ENCODE results near the gene KIZ.

KIZ gene

DNA sequence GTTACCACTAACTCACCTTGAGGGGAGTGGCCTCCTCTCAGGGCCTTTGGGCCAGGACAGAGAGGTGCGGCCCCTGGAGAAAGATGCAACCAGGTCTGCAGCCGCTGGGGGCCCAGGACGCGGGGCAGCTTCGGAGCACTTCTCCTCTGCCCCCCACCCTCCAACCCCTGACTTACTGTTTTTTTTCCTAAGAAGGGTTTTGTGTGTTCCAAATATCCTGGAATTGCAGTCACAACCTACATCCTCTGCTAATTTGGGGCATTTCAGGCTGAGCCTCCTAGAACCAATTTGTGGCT is 21.5 kb upstream of the KIZ start:
- in situ Hi-C loops (cut with MboI; ENCODE audit: low pct_unique_long_range_greater_than_20kb, low sequenced_read_pairs): no loop called here
- no peak for DNase-seq

GRCh38 chr20:21104921-21105320 is 21.0 kb upstream of the KIZ start:
- no peak for DNase-seq
- in situ Hi-C loops (cut with MboI; ENCODE audit: low pct_unique_long_range_greater_than_20kb, low sequenced_read_pairs): no loop called here

DNA sequence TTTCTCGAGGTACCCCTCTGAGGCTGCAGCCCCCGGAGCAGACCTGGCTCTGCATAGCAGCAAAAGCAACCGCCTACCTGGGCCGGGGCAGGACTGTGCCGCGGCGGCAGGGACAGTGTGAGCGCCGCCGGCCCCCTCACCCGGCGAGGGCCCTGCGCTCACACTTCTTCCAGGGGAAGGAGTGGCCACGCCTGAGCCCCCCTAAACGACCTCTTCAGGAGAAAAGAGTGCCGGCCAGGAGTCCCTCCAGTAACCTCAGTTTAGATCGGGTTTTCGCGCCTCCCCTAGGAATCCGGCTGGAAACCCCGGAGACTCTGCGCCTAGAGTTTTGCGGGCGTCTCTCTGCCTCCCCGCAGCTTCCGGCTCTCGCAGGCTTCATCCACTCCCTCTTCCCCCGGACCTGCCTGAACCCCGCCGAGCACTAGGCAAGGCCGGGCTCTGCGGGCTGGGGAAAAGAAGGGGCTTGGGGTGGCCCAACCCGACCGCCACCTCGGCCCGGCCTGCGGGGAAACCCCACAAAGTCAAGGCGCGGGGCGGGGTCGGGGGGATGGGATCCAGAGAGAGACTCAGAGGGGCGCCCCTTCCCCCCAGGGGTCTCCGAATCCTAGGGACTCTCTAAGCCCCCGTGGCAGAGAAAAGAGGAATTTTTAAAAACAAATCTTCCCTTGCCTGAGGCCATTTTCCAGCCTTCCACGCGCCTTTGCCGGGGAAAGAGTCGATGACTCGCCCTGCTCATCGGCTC is 20.3 kb upstream of the KIZ start:
- in situ Hi-C loops (cut with MboI; ENCODE audit: low pct_unique_long_range_greater_than_20kb, low sequenced_read_pairs): no loop called here
- no peak for DNase-seq

DNA sequence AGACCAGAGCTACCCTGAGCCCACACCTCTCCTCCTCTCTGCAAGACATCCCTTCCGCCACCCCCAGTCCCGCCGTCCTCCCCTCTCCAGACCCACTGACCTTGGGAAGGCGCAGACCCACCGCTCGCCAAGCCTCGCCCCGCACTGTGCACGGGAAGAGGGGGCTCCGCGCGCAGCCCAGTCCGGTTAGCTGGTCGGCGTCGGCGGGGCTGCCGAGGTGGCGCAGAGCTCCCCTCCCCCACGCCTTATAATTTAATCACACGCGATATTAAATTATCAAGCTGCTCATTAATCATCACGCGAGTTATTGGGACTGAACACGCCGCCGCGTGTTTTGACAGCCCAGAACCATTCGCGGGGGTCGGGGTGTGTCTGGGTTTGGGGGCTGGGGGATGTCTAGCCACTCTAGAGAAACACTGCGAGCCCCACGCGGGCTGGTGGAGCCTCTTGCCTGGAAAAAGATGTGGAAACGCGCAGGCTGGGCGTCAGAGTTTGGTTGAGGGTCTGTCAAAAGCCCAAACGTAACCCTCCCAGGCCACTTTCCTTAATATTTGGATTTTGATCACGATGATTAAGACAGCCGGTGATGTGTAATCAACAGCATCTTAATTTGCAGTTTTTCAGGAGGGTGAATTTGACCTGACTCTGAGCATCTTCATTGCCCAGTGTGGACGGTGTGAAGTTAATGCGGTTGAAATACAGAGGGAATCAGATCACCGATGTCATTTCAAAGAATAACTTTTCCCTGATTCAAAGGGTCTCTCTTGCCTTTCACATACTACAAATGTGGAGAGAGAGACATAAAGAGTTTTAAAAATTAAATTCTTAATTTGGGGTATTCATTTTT is 19.5 kb upstream of the KIZ start, which contains the start of gene LINC00237:
TSS of gene LINC00237 (minus strand) at position 188 of the 847 bp plus-strand sequence.
- DNase-seq: no peak
- in situ Hi-C loops (cut with MboI; ENCODE audit: low pct_unique_long_range_greater_than_20kb, low sequenced_read_pairs): no loop called here

GRCh38 chr20:21109144-21109543 is 16.7 kb upstream of the KIZ start:
- in situ Hi-C loops (cut with MboI; ENCODE audit: low pct_unique_long_range_greater_than_20kb, low sequenced_read_pairs): no loop called here
- no peak for DNase-seq

DNA sequence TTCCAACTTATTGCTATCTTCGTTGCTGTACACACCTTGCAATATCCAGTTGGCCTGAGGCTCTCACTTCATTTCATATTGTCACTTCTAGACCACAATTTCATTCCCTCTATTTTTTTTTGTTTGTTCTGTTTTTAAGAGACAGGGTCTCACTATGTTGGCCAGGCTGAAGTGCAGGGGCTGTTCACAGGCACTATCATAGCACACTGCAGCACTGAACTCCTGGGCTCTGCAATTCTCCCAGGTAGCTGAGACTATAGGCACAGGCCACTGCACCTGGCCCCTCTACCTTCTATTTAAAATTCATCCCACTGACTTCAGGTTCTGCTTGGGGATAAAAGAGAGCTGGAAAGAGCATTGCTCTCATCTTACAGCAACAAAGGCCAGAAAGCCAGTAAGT is 15.1 kb upstream of the KIZ start:
- in situ Hi-C loops (cut with MboI; ENCODE audit: low pct_unique_long_range_greater_than_20kb, low sequenced_read_pairs): no loop called here
- DNase-seq: no peak

DNA sequence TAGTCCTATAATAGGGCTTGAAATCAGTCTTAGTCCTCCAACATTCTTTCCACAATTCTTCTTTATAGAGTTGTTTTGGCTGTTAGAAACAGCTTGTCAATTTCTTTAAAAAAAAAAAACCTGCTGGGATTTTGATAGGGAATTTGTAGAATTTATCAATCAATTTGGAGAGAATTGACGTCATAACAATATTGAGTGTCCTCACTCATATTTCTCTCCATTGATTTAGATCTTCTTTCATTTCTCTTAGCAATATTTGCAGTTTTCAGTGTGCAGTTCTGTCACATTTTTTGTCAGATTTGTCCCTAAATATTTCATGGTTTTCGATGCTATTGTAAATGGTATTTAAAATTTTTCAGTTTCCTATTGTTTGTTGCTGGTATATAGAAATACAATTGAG is 14.5 kb upstream of the KIZ start:
- DNase-seq: no peak
- in situ Hi-C loops (cut with MboI; ENCODE audit: low pct_unique_long_range_greater_than_20kb, low sequenced_read_pairs): no loop called here

GRCh38 chr20:21113697-21114096 is 12.2 kb upstream of the KIZ start:
- in situ Hi-C loops (cut with MboI; ENCODE audit: low pct_unique_long_range_greater_than_20kb, low sequenced_read_pairs): no loop called here
- DNase-seq: no peak

DNA sequence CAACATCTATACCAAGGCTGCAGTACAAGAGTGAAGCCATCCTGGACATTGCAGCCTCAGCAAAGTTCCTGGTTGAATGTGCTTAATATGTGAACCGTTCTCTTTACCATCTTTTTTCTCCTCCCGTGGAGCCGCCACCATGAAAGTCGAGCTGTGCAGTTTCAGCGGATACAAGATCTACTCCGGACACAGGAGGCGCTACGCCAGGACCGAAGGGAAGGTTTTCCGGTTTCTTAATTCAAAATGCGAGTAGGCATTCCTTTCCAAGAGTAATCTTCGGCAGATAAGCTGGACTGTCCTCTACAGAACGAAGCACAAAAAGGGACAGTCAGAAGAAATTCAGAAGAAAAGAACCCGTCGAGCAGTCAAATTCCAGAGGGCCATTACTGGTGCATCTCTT is 11.3 kb upstream of the KIZ start:
- DNase-seq: no peak
- in situ Hi-C loops (cut with MboI; ENCODE audit: low pct_unique_long_range_greater_than_20kb, low sequenced_read_pairs): no loop called here

DNA sequence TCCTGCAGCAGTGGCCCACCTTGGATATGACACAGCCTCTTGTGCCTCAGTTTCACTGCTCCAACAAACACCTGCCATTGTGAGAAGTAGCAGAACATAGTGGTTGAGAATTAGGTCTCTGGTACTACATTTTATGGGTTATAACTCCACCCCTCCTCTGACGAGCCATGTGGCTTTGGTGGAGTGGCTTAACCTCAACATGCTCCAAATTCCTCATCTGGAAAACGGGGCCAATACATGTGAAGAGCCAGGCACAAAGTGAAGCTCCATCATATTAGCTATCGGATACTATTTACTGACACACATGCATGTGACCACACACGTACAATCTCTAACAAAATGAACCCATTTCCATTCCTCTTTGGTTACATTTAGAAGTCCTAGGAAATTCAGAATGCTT is 8.4 kb upstream of the KIZ start:
- no peak for DNase-seq
- in situ Hi-C loops (cut with MboI; ENCODE audit: low pct_unique_long_range_greater_than_20kb, low sequenced_read_pairs): no loop called here

- in situ Hi-C loops (cut with MboI; ENCODE audit: low pct_unique_long_range_greater_than_20kb, low sequenced_read_pairs): no loop called here
- no peak for DNase-seq
Observed at GRCh38 chr20:21118138-21118537, 7.7 kb upstream of the KIZ start.

GRCh38 chr20:21118782-21119181 is 7.1 kb upstream of the KIZ start:
- in situ Hi-C loops (cut with MboI; ENCODE audit: low pct_unique_long_range_greater_than_20kb, low sequenced_read_pairs): no loop called here

DNA sequence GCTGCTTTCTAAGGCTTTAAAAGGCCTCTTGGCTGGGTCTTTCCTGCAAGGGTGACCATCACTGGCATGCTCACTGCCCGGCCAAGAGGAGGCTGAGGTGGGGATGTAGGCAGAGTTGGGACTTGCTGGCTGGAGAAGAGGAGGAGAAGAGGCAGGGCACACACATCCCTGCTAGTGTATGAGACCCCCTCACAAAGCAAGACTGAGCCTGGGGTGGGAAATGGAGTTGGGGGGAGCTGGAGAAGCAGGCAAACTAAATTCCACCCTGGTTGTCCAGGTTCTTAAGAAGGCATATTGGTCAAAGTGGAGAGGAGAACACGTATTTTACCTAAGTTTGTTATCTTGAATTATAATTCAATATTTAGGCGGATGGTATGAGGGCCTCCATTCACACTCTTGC is 1.7 kb upstream of the KIZ start:
- in situ Hi-C loops (cut with MboI; ENCODE audit: low pct_unique_long_range_greater_than_20kb, low sequenced_read_pairs): no loop called here
- no peak for DNase-seq

More at GRCh38 chr20:21118782-21119181, 7.1 kb upstream of the KIZ start:
- DNase-seq: no peak

GRCh38 chr20:21125072-21125848 is 622 bp upstream of the KIZ start:
- in situ Hi-C loops (cut with MboI; ENCODE audit: low pct_unique_long_range_greater_than_20kb, low sequenced_read_pairs): no loop called here
- no peak for DNase-seq

- DNase-seq: no peak
- in situ Hi-C loops (cut with MboI; ENCODE audit: low pct_unique_long_range_greater_than_20kb, low sequenced_read_pairs): no loop called here
Observed at GRCh38 chr20:21126581-21126870, 644 bp downstream of the KIZ start.

GRCh38 chr20:21127201-21127981 is 1.5 kb downstream of the KIZ start:
- in situ Hi-C loops (cut with MboI; ENCODE audit: low pct_unique_long_range_greater_than_20kb, low sequenced_read_pairs): no loop called here
- no peak for DNase-seq

GRCh38 chr20:21129861-21130260 is 4.0 kb downstream of the KIZ start:
- in situ Hi-C loops (cut with MboI; ENCODE audit: low pct_unique_long_range_greater_than_20kb, low sequenced_read_pairs): no loop called here
- no peak for DNase-seq

DNA sequence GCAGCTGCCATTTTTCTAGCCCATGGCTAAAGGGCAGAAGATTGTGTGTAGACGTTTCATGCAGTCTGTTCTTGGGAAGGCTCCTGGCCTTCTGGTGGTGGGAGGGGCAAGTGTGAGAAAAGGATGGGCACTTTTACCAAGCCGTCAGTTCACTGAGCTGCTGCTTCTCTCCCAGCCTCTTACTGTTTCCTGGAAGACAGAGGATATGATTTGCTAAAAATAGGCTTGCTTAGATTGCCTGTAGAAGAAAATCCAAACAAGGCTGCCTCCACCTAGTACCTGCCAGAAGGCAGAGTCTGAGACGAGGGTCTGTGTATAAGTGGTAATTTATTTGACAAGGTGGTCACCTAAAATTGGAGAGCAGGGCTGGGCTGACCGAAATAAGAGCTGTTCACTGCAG is 7.5 kb downstream of the KIZ start:
- no peak for DNase-seq
- in situ Hi-C loops (cut with MboI; ENCODE audit: low pct_unique_long_range_greater_than_20kb, low sequenced_read_pairs): no loop called here

DNA sequence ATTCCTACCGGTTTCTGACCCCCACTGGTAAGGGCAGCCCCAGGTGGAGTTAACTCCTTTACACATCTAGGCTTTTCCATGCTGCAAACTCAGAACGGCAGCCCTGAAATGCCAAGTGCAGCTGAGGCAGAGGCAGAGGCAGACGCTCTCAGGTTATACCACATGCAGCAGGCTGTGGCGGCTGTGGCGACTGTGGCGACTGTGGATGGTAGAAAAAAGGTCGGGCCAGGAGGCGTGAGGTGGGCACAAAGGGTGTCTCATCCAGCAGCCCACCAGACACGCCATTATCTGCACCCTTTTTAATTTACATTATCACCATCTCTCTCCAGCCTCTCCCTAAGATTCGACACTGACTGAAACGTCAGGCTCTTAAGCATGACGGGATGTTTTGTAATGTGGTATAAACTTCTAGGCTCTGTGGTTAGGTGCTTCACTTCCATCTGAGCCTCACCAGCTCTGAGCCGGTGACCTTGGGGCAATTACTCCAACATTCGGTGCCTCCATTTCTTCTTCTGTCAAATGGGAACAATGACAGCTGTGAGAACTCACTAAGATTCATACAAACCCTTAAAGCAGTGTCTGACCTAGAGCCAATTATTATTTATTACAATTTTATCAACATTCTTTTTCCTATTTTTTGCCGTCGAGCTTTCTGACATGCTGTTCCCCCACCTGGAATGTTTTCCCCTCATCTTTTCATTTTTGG is 8.2 kb downstream of the KIZ start:
- in situ Hi-C loops (cut with MboI; ENCODE audit: low pct_unique_long_range_greater_than_20kb, low sequenced_read_pairs): no loop called here
- no peak for DNase-seq

Measured in KBM-7 (cell line).